Activated CD4-positive, alpha-beta T cell treated with anti-CD3 and anti-CD28 coated beads, Interleukin-2, amount 50 U/mL, for 24 hours (primary cell): Measurements from ENCODE around the gene ZNF253.
"Not testable (repeated sequence)": the region's sequence is repeated elsewhere in the genome, so short reads cannot be mapped to it uniquely, and the experiment has no call there.

Experiments
- DNase-seq, 2 donors: peaks; one replicate each; pipeline ENCODE4 v3.0.0-alpha.2; 2020; ENCODE audit warnings: low read depth in 1 of 2, low spot score in 1 of 2

The ZNF253 gene

DNA sequence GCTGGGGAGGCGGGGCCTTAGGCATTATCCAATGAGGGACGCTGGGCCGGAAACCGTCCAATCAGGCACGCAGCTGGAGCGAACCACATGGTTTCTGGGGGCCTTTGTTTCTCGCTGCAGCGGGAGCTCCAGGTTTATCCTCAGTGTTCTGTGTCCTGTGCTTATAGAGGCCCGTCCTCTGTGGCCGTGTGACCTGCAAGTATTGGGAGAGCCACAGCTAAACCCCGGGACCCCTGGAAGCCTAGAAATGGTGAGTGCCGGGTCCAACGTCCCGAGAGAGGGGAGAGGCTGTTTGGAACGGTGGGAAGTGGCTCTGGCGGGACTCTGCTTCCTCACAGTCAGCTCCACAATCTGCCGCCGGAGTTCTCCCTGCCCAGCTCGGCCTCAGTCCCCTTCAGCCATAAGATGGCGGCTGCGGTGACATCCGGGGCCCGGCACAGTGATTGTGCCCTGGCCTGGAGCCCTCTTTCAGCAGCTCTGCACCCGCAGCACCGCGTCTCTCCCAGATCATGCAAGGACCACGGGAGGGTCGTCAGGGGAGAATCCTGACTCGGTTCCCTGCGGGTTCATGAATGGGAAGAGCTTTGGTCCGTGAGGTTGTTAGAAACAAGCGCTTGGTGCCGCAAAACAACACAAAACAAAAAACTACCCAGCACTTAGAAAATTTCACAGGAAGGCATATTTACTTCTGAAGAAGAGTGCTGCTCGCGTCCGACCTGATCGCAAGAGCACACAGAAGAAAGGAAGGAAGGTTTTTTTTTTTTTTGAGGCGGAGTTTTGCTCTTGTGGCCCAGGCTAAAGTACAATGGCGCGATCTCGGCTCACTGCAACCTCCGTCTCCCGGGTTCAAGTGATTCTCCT, at the start of gene ZNF253:
Gene ZNF253 (plus strand): TSS at position 133 of the 861 bp plus-strand sequence. CDS start 115 bp downstream, at position 248.
- DNase-seq, result peak; percentile 85 to 96

- DNase-seq, result no peak
Observed at GRCh38 chr19:19816679-19817078, 49.0 kb upstream of the ZNF253 start.

- peak; percentile 24 to 45 for DNase-seq
Observed at GRCh38 chr19:19817357-19817756, 48.3 kb upstream of the ZNF253 start.

GRCh38 chr19:19820774-19821320, 44.8 kb upstream of the ZNF253 start:
- no peak for DNase-seq

- peak; percentile 88 to 97 for DNase-seq
Observed at GRCh38 chr19:19821366-19821951, 44.2 kb upstream of the ZNF253 start, which contains the start of gene ZNF506. Gene ZNF506 (minus strand): TSS chr19:19821750. CDS start chr19:19821603, 147 bp downstream.

DNA sequence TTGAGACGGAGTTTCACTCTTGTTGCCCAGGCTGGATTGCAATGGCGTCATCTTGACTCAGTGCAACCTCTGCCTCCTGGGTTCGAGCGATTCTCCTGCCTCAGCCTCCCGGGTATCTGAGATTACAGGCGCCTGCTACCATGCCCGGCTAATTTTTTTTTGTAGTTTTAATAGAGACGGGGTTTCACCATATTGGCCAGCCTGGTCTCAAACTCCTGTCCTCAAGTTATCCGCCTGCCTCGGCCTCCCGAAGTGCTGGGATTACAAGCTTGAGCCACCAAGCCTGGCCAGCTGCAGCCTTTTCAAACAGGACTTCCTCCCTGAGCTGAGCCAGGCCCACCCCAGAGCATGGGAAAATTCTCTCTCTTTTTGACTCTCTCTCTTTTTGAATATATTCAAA, 43.7 kb upstream of the ZNF253 start:
- not testable (repeated sequence) for DNase-seq

DNA sequence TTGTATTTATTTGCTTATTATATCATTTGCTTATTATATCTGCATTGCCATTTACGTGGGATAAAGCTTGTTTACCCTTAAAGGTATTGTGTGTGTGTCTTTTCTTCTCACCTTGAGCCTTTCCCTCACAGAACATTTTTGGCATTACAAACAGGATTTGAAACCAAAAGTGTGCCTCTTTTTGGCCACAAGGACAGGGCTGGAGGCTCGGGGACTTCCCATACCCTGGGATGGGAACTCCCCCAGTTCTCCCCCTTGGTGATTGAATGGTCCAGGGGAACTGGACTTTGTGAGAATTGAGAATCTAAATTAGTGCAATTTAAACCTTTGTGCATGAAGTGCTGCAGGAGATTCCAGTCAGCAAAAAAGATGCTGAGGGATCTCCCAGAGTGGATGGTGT, 41.8 kb upstream of the ZNF253 start:
- DNase-seq, result no peak

- DNase-seq, result no peak
Observed at GRCh38 chr19:19826875-19827274, 38.8 kb upstream of the ZNF253 start.

GRCh38 chr19:19835560-19836038, 30.1 kb upstream of the ZNF253 start:
- no peak for DNase-seq

GRCh38 chr19:19847781-19848180, 17.9 kb upstream of the ZNF253 start:
- DNase-seq, result no peak

DNA sequence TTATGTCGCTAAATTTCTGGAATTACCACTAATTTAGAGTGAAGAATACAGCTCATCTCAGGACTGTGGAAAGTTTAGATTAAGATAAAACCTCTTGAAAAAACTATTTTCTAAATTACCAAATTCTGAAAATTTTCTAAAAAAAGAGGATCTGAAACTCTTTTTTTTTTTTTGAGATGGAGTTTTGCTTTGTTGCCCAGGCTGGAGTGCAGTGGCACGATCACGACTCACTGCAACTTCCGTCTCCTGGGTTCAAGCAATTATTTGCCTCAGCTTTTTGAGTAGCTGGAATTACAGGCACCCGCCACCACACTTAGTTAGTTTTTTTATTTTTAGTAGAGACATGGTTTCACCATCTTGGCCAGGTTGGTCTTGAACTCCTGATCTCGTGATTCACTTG, 16.6 kb upstream of the ZNF253 start:
- no peak for DNase-seq

- DNase-seq, result not testable (repeated sequence)
Observed at GRCh38 chr19:19851740-19852139, 13.9 kb upstream of the ZNF253 start.

- DNase-seq, result no peak
Observed at GRCh38 chr19:19858751-19859150, 6.9 kb upstream of the ZNF253 start.

DNA sequence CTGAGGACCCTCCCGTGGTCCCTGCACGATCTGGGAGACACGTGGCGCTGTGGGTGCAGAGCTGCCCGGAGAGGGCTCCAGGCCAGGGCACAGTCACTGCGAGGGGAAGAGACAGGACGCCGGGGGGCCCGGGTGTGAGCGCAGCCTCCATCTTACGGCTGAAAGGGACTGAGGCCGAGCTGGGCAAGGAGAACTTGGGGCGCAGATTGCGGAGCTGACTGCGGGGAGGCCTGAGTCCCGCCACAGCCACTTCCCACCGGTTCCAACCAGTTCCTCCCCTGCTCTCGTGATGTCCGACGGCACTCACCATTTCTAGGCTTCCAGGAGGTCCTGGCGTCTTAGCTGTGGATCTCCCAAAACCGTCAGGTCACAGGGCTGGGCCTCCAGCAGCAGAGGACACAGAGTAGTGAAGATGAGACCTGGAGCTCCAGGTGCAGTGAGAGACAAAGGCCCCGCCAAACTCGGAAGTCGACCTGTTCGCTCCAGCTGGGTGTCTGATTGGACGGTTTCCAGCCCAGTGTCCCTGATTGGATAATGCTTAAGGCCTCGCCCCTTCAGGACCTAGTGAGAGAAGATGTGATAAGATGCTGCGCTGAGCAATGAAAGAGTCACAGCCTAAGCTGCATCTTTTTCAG, 4.8 kb upstream of the ZNF253 start:
- DNase-seq, result peak in 1 of 2 donors; percentile 29

DNA sequence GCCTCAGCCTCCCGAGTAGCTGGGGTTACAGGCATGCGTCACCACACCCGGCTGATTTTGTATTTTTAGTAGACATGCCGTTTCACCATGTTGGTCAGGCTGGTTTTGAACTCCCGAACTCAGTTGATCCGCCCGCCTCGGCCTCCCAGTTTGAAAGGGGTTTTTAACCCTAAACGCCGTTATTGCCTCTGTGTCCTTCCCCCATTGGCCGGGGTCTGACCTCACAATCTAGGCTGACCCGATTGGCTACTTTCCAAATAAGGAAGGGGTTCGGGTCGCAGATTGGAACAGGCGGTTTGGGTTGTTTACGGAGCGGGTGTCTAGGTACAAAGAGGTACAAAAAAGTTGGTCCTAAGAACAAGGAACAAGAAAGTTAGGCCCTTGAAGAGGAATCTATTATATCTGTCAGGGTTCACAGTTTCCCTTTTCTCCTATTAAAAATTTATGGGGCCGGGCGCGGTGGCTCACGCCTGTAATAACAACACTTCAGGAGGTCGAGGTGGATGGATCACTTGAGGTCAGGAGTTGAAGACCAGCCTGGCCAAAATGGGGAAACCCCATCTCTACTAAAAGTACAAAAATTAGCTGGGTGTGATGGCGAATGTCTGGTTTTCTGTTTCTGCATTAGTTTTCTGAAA, 1.0 kb downstream of the ZNF253 start:
- DNase-seq, result peak; percentile 10 to 25

- DNase-seq, result not testable (repeated sequence)
Observed at GRCh38 chr19:19870086-19870485, 4.4 kb downstream of the ZNF253 start.

DNA sequence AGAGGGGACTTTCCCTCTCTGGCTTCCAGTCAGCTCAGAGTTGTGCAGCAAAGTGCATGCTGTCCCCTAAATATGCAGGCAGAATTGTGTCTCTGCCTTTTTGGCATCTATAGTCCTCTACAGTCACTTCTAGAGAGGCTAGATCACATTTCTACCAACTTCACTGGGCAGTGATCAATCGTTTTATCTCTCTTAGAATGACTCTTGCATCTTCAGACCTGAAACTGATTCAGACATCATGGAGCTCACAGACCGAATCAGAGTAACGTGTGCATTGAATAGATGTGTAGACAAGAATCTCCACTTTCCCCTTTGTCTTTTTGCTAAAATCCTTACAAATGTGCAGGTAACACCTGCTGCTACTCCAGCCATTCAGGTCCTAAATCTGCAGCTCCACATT, 6.2 kb downstream of the ZNF253 start:
- no peak for DNase-seq

DNA sequence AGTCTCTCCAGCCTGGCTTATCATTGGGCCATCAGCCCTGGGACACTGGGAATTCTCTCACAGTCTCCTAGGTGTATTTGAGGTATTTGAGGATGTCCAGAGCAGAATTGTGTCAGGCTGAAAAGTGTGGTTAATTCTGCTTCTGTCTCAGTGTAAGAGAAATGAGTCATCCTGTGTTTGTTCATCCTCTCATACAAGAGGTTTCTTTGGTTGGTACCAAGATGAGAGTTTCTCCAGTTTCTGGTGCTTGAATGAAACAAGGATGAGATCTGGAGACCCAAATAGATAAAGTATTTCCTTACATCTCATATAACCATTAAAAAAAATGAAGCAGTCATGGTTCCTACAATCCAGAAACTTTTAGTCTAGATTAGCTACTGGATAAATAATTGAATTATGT, 7.7 kb downstream of the ZNF253 start:
- no peak for DNase-seq

GRCh38 chr19:19877724-19878123, 12.0 kb downstream of the ZNF253 start:
- DNase-seq, result no peak

GRCh38 chr19:19884583-19884982, 18.9 kb downstream of the ZNF253 start:
- no peak for DNase-seq
